22Rv1 (cell line): ENCODE results near the gene SDHC.

Experiments
- H3K27ac ChIP-seq: fragments of 450-650 bp; 2 replicates; pipeline ENCODE4 v1.5.1; 2017
- ZFX ChIP-seq: fragments of 450-650 bp; IDR thresholded peaks from 2 replicates; pipeline ENCODE4 v1.6.1; 2017; ENCODE audit warnings: antibody characterized with exemption, borderline replicate concordance
- TF ChIP-seq, protein P1 (sequence below): fragments of 450-650 bp; IDR thresholded peaks from 2 replicates; pipeline ENCODE4 v1.5.1; 2017; ENCODE audit warnings: mild to moderate bottlenecking

SDHC gene

DNA sequence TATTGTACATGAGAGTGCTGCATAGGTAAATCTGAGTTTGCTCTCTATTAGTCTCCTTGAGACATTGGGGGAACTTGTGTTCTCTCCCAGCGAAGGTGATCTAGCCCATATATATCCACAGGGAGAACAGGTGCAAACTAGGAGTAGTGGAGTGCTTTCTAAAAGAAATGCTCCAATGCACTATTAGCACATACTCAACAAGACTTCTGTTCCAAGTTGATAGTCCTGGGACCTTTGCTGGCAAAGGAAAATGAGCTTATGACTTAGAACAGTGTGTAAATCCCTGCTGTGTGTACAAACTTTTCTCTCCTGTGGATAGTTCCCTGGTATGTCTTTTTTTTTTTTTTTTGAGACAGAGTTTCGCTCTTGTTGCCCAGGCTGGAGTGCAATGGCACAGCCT is 28.0 kb downstream of the SDHC start:
- TF ChIP-seq, protein P1, sequence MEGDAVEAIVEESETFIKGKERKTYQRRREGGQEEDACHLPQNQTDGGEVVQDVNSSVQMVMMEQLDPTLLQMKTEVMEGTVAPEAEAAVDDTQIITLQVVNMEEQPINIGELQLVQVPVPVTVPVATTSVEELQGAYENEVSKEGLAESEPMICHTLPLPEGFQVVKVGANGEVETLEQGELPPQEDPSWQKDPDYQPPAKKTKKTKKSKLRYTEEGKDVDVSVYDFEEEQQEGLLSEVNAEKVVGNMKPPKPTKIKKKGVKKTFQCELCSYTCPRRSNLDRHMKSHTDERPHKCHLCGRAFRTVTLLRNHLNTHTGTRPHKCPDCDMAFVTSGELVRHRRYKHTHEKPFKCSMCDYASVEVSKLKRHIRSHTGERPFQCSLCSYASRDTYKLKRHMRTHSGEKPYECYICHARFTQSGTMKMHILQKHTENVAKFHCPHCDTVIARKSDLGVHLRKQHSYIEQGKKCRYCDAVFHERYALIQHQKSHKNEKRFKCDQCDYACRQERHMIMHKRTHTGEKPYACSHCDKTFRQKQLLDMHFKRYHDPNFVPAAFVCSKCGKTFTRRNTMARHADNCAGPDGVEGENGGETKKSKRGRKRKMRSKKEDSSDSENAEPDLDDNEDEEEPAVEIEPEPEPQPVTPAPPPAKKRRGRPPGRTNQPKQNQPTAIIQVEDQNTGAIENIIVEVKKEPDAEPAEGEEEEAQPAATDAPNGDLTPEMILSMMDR = no peak

DNA sequence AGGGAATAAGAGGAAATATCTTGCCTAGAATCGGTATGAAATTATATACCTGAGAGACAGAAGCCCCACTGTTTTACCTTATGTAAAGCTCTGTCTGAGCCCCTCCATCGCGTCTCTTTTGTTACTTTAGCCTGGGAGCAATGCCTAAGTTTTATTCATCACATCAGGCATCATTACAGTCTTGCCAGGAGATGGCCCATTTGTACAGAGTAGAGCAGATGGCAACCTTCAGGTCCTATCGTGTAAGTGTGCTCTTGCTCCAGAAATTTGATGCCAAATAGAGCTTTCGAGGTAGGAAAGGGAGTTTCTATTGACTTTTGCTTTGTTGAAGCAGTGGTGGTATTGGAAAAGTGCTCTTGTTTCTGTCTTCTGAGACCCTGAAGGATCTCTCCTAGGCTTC is 28.6 kb downstream of the SDHC start:
- TF ChIP-seq, protein P1 = no peak
- no peak for TF ChIP-seq ZFX

More for the DNA sequence above, 28.0 kb downstream of the SDHC start:
- no peak overlapping the region for H3K27ac ChIP-seq

DNA sequence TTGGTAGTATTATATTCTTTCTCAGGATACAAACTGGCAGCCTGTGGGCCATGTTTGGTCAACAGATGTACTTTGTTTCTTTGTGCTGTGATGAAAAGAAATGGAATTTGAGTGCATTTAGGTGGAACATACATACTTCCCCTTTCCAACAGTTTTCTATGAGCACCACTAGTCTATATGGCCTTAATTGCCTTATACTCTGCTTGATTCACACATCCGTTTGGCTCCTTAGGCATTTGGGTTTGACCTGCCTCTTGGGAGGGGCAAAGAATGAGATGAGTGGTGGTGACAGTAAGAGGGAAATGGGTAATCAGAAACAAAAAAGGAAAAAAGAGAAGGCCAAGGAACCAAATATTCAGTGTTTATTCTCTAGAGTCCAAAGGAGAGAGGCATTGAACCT is 36.5 kb downstream of the SDHC start:
- no peak overlapping the region for H3K27ac ChIP-seq

More for the DNA sequence above, 28.6 kb downstream of the SDHC start:
- H3K27ac ChIP-seq = no peak overlapping the region

DNA sequence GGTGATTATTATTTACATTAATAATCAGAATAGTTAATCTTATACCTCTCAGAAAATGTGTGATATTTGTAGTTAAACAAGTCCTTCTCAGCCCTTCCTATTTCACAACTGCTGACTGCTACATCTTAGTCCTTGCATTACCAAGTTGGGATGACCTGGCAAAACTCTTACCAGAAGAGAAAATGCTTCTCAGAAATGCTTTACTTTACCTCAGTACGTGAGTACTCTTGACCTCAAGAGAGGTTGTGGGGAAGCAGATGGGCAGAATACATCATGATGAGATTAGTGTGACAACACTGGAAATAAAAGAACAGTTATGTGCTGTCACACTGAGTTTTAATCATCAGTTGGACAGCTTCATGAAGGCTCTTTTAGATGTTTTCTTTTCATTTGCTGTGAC is 37.3 kb downstream of the SDHC start:
- no peak overlapping the region for H3K27ac ChIP-seq
- no peak for TF ChIP-seq ZFX
- TF ChIP-seq, protein P1 = no peak

More for the DNA sequence above, 36.5 kb downstream of the SDHC start:
- TF ChIP-seq ZFX = no peak
- TF ChIP-seq, protein P1 = no peak

DNA sequence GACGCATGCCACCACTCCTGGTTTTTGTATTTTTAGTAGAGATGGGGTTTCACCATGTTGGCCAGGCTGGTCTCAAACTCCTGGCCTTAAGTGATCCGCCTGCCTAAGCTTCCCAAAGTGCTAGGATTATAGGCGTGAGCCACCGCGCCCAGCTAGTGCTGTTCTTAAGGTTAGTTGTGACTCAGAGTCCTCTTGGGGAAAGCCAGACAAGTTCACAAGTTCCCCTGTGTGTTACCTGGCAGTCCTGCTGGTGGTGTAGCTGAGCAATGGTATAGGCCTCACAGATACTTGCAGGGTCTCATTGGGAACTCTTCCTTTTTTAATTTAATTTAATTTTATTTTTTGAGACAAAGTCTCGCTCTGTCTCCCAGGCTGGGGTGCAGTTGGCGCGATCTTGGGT is 42.9 kb downstream of the SDHC start:
- TF ChIP-seq, protein P1 = no peak
- TF ChIP-seq ZFX = no peak
- H3K27ac ChIP-seq = no peak overlapping the region

DNA sequence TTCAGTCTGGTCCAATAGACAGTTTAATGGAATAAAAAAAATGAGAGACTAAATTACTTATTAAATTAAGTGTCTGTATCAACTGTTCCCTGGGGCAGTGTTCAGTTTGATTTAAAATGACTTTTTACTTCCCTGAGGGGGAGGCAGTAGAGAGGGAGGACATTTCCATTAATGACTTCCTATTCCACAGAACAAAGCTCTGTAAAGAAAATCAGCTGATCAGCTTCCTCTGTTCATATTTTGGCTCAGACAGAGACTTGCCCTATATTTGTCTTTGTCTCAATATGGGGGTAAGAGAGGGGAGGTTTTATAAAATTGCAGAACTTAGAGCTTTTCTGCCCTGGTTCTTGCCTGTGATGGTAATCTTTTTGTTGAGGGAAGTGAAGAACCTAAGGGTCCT is 45.1 kb downstream of the SDHC start:
- H3K27ac ChIP-seq = no peak overlapping the region
- TF ChIP-seq, protein P1 = no peak
- TF ChIP-seq ZFX = no peak

DNA sequence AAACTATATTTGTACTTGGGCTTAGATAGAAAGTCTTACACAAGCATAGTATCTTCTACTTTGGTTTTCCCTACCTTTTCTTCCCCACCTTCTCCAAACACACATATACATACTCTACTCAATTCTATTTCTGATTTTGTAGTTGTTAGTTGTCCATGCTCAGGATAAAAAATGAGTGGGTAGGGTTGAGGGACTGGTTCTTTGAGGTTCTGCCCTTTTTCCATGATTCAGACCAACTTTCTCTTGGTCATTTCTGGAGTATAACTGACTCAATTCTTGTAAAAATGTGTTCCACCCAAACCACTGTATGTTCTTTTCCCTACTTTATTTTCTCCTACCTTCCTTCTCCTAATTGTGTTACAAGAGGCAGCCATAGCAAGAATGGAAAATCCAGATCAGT is 50.2 kb downstream of the SDHC start:
- TF ChIP-seq ZFX = no peak
- TF ChIP-seq, protein P1 = no peak
- H3K27ac ChIP-seq = no peak overlapping the region

DNA sequence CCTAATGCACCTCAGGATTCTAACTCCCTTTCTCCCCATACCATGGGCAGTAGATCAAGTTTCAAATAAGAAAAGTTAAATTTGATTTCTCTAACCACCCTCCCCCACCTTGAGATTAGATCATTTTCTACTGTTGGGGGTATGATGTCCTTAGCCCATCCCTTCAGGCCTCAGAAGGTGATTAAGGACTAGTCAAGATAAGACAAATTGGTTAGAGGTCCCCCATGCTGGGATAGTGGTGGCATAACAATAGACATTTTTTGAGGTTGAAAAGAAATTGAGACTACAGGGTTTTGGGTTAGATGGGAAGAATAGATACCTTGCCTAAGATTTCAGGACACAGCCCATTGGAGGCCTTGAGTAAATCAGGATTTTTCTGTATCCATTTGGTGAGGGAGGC is 51.0 kb downstream of the SDHC start:
- TF ChIP-seq, protein P1 = no peak
- TF ChIP-seq ZFX = no peak
- H3K27ac ChIP-seq = no peak overlapping the region
